Neutrophil (primary cell): Measurements from ENCODE around the gene SEZ6L2.

Experiments used
- H3K27ac ChIP-seq: fragments of 200-600 bp; sonication (generic); 2 replicates; pipeline ENCODE4 v1.5.1; 2016; ENCODE audit warnings: mild to moderate bottlenecking, moderate library complexity
- H3K27me3 ChIP-seq: fragments of 200-600 bp; sonication (generic); 2 replicates; pipeline ENCODE4 v1.6.0; 2016; ENCODE audit warnings: mild to moderate bottlenecking
- H3K36me3 ChIP-seq: fragments of 200-600 bp; sonication (generic); 2 replicates; pipeline ENCODE4 v1.5.1; 2017
- H3K4me1 ChIP-seq, 2 experiments: fragments of 200-600 bp in 1 of 2; sonication (generic) in 1 of 2; 1 replicate in 1 of 2; 2 replicates in 1 of 2; pipeline versions ENCODE4 v1.5.1 to v1.6.1; 2013 to 2016; ENCODE audit warnings: low read depth in 1 of 2, low read length in 1 of 2, mild to moderate bottlenecking in 1 of 2, moderate library complexity in 1 of 2; ENCODE audit not compliant: control insufficient read depth in 1 of 2, insufficient read depth in 1 of 2
- H3K4me3 ChIP-seq, 2 experiments: fragments of 200-600 bp in 1 of 2; sonication (generic) in 1 of 2; 1 replicate in 1 of 2; 2 replicates in 1 of 2; pipeline ENCODE4 v1.5.1; 2013 to 2016; ENCODE audit warnings: low read depth in 1 of 2, low read length in 1 of 2, mild to moderate bottlenecking in 1 of 2, moderate library complexity in 1 of 2
- H3K9me3 ChIP-seq: fragments of 200-600 bp; sonication (generic); 2 replicates; pipeline ENCODE4 v1.5.1; 2016
- TF ChIP-seq, protein P1 (sequence below): fragments of 200-600 bp; sonication (generic); IDR thresholded peaks from 2 replicates; pipeline ENCODE4 v1.5.1; 2016; ENCODE audit warnings: antibody characterized with exemption

SEZ6L2 gene

DNA sequence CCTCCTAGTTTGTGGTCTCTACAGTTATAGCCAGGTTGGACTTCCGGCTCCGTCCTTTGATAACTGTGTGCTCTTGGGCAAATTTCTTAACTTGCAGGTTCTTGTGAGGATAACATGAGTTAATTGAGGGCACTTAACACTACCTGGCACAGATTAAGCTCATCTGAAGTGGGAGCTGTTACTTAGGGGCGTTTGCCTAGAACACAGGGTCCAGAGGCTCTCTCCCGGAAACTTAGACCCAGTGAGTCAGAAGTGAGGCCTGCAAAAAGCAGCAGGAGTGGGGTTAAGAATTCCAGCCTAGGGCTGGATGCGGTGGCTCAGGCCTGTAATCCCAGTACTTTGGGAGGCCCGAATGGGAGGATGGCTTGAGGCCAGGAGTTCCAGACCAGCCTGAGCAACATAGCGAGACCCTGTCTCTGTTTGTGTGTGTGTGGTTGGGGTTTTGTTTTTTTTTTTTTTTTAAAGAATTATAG is 77.7 kb downstream of the SEZ6L2 start:
- Histone ChIP-seq H3K27me3 (no peaks in the 10 kb centered on the region), H3K36me3 (no peaks in the 10 kb centered on the region), H3K4me3 (peak overlapping the region; percentile 84 to 99), H3K27ac (peak overlapping the region; percentile 89), H3K4me1 (peaks cover 79 to 93% of the 10 kb centered on the region in 2 experiments), H3K9me3 (no peaks in the 10 kb centered on the region)
- TF ChIP-seq, protein P1, sequence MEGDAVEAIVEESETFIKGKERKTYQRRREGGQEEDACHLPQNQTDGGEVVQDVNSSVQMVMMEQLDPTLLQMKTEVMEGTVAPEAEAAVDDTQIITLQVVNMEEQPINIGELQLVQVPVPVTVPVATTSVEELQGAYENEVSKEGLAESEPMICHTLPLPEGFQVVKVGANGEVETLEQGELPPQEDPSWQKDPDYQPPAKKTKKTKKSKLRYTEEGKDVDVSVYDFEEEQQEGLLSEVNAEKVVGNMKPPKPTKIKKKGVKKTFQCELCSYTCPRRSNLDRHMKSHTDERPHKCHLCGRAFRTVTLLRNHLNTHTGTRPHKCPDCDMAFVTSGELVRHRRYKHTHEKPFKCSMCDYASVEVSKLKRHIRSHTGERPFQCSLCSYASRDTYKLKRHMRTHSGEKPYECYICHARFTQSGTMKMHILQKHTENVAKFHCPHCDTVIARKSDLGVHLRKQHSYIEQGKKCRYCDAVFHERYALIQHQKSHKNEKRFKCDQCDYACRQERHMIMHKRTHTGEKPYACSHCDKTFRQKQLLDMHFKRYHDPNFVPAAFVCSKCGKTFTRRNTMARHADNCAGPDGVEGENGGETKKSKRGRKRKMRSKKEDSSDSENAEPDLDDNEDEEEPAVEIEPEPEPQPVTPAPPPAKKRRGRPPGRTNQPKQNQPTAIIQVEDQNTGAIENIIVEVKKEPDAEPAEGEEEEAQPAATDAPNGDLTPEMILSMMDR = no peak
